Mesendoderm (in vitro differentiated cells): ENCODE results near the gene SRBD1.

Experiments used
- DNase-seq: peaks from one replicate; pipeline ENCODE4 v3.0.0; 2013
- H2AK5ac ChIP-seq: 2 replicates; pipeline ENCODE4 v1.6.1; 2013; ENCODE audit warnings: low read length, inconsistent platforms
- H2BK120ac ChIP-seq: 2 replicates; pipeline ENCODE4 v1.6.1; 2013; ENCODE audit warnings: low read depth, mild to moderate bottlenecking, low read length, moderate library complexity, mixed read lengths
- H2BK15ac ChIP-seq: replicated peaks from 2 replicates; pipeline ENCODE4 v1.6.1; 2013; ENCODE audit warnings: low read depth, mild to moderate bottlenecking, moderate library complexity
- H2BK5ac ChIP-seq: 2 replicates; pipeline ENCODE4 v1.6.1; 2013; ENCODE audit warnings: low read length, inconsistent platforms
- H3K18ac ChIP-seq: 2 replicates; pipeline ENCODE4 v1.6.1; 2013; ENCODE audit warnings: mild to moderate bottlenecking, low read length, mixed read lengths
- H3K23ac ChIP-seq: one replicate; pipeline ENCODE4 v1.6.1; 2013; ENCODE audit warnings: low read length
- H3K27ac ChIP-seq: 2 replicates; pipeline ENCODE4 v1.5.1; 2013; ENCODE audit warnings: low read depth, mild to moderate bottlenecking, inconsistent platforms, low read length, moderate library complexity
- H3K27me3 ChIP-seq: 2 replicates; pipeline ENCODE4 v1.6.1; 2013; ENCODE audit warnings: low read length, control low read depth, mild to moderate bottlenecking, inconsistent platforms; ENCODE audit not compliant: insufficient read depth, poor library complexity
- H3K36me3 ChIP-seq: 2 replicates; pipeline ENCODE4 v1.6.1; 2013; ENCODE audit warnings: low read length, inconsistent platforms; ENCODE audit not compliant: control insufficient read depth, insufficient read depth
- H3K4ac ChIP-seq: one replicate; pipeline ENCODE4 v1.6.1; 2013; ENCODE audit warnings: low read depth, mild to moderate bottlenecking, low read length, moderate library complexity
- H3K4me1 ChIP-seq: 2 replicates; pipeline ENCODE4 v1.6.1; 2013; ENCODE audit warnings: low read depth, low read length, inconsistent platforms; ENCODE audit not compliant: control insufficient read depth
- H3K4me2 ChIP-seq: 2 replicates; pipeline ENCODE4 v1.6.1; 2013; ENCODE audit warnings: low read length
- H3K4me3 ChIP-seq: 2 replicates; pipeline ENCODE4 v1.5.1; 2013; ENCODE audit warnings: mild to moderate bottlenecking, low read length
- H3K56ac ChIP-seq: one replicate; pipeline ENCODE4 v1.6.1; 2013; ENCODE audit warnings: low read length
- H3K79me1 ChIP-seq: 2 replicates; pipeline ENCODE4 v1.6.1; 2013; ENCODE audit warnings: low read length, inconsistent platforms
- H3K79me2 ChIP-seq: 2 replicates; pipeline ENCODE4 v1.6.1; 2013; ENCODE audit warnings: mild to moderate bottlenecking, low read length; ENCODE audit not compliant: control insufficient read depth, insufficient read depth
- H3K9ac ChIP-seq: 2 replicates; pipeline ENCODE4 v1.6.1; 2013; ENCODE audit warnings: low read length, inconsistent platforms
- H4K5ac ChIP-seq: one replicate; pipeline ENCODE4 v1.6.1; 2013; ENCODE audit warnings: low read length
- H4K8ac ChIP-seq: one replicate; pipeline ENCODE4 v1.6.1; 2013; ENCODE audit warnings: low read depth, mild to moderate bottlenecking, control low read depth, low read length, moderate library complexity
- WGBS: extraction: QIAGEN DNeasy Blood & Tissue Kit; methylation state at CpG from one replicate; pipeline ENCODE4 v1.1.7; 2013; ENCODE audit warnings: low lambda C conversion rate, missing lambda C conversion rate; ENCODE audit not compliant: insufficient coverage; ENCODE audit errors: extremely low coverage; 5-methylcytosine and 5-hydroxymethylcytosine counted together

Gene SRBD1

DNA sequence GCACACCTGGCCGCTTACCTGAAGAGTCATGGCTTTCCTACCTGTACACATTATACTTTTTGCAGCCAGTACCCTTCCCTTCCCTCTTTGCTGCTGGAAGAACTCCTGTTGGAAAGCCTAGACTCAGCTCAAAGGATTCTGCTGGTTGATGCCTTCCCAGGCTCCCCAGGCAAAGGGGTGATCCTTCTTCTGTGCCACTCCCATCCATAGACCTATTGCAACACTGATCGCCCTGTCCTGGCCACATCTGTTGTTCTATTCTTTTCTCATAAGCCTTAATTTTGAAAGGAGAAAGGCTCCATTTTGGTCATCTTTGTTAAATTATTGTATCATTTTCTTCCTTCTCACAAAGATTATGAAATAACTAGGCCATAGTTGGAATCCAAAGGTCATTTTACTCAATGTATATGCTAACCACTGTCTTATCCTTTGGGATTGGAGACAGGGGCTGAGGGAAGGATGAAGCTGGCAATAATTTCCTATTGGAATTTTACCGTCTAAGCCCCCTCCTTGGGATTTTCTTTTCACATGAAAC lies 37.0 kb upstream of the SRBD1 start:
- H3K79me1 ChIP-seq = no peaks in the 10 kb centered on the region
- H4K5ac ChIP-seq = no peak overlapping the region
- no peak overlapping the region for H3K4me2 ChIP-seq
- peaks cover 23% of the 10 kb centered on the region for H3K27me3 ChIP-seq
- no peak overlapping the region for H2BK5ac ChIP-seq
- peaks cover 4% of the 10 kb centered on the region for H3K4me1 ChIP-seq
- no peak overlapping the region for H2AK5ac ChIP-seq
- no peak overlapping the region for H3K4ac ChIP-seq
- H3K36me3 ChIP-seq = no peaks in the 10 kb centered on the region
- H3K79me2 ChIP-seq = no peaks in the 10 kb centered on the region
- H3K56ac ChIP-seq = no peak overlapping the region
- H3K4me3 ChIP-seq = no peak overlapping the region
- H3K27ac ChIP-seq = no peak overlapping the region
- WGBS = no CpG with 5 or more reads among the region's 3 CpGs
- H3K23ac ChIP-seq = no peak overlapping the region
- H2BK15ac ChIP-seq = no peak overlapping the region
- no peak for DNase-seq
- no peak overlapping the region for H4K8ac ChIP-seq
- H3K9ac ChIP-seq = no peak overlapping the region
- no peak overlapping the region for H3K18ac ChIP-seq
- H2BK120ac ChIP-seq = no peak overlapping the region

DNA sequence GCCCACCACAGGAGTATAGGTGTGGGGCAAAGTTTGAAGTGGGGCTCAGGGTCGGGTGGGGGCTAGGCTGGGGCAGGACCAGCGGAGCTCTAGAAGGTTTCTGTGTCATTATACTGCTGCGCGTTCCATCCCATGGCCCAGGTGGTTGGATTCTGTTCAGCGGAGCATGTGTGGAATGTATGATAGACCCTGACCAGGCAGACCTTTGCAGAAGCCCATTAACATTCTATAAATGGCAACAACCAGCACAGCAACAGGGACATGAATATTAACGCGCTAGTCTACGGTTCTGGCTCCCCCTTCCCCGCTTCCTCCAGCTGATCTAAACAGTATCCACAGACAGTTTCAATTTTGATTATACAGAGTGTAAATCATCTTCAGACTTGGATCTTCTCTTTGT lies 36.3 kb upstream of the SRBD1 start:
- H3K79me1 ChIP-seq = no peaks in the 10 kb centered on the region
- H3K4me2 ChIP-seq = no peak overlapping the region
- no peaks in the 10 kb centered on the region for H3K36me3 ChIP-seq
- WGBS = no CpG with 5 or more reads among the region's 9 CpGs
- no peak overlapping the region for H3K27ac ChIP-seq
- no peak overlapping the region for H2AK5ac ChIP-seq
- H4K5ac ChIP-seq = no peak overlapping the region
- H3K23ac ChIP-seq = no peak overlapping the region
- no peak overlapping the region for H3K4me3 ChIP-seq
- no peak overlapping the region for H4K8ac ChIP-seq
- no peak overlapping the region for H3K56ac ChIP-seq
- no peak overlapping the region for H2BK120ac ChIP-seq
- H2BK15ac ChIP-seq = no peak overlapping the region
- H2BK5ac ChIP-seq = no peak overlapping the region
- no peak overlapping the region for H3K18ac ChIP-seq
- no peaks in the 10 kb centered on the region for H3K79me2 ChIP-seq
- peaks cover 4% of the 10 kb centered on the region for H3K4me1 ChIP-seq
- H3K27me3 ChIP-seq = peaks cover 20% of the 10 kb centered on the region
- no peak overlapping the region for H3K9ac ChIP-seq
- DNase-seq = no peak
- no peak overlapping the region for H3K4ac ChIP-seq

DNA sequence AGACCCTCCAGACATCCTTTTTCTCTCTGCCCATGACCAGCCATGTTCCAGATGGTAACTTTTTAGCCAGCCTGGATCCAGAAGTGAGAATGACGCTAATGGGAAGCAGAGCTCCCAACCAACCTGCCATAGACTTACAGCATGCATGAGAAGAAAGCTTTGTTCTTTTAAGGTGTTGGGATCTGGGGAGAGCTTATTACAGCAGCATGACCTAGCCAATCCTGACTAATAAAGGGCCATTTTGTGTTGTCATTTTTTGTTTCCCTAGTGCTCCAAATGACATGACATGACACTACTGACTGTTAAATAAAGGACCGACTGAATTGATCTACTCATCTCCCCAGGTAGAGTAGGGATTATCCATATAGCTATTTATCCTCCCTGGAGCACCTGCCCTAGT lies 35.2 kb upstream of the SRBD1 start:
- no CpG with 5 or more reads among the region's 2 CpGs for WGBS
- Histone ChIP-seq H3K4me2 (no peak overlapping the region), H3K27ac (no peak overlapping the region)

DNA sequence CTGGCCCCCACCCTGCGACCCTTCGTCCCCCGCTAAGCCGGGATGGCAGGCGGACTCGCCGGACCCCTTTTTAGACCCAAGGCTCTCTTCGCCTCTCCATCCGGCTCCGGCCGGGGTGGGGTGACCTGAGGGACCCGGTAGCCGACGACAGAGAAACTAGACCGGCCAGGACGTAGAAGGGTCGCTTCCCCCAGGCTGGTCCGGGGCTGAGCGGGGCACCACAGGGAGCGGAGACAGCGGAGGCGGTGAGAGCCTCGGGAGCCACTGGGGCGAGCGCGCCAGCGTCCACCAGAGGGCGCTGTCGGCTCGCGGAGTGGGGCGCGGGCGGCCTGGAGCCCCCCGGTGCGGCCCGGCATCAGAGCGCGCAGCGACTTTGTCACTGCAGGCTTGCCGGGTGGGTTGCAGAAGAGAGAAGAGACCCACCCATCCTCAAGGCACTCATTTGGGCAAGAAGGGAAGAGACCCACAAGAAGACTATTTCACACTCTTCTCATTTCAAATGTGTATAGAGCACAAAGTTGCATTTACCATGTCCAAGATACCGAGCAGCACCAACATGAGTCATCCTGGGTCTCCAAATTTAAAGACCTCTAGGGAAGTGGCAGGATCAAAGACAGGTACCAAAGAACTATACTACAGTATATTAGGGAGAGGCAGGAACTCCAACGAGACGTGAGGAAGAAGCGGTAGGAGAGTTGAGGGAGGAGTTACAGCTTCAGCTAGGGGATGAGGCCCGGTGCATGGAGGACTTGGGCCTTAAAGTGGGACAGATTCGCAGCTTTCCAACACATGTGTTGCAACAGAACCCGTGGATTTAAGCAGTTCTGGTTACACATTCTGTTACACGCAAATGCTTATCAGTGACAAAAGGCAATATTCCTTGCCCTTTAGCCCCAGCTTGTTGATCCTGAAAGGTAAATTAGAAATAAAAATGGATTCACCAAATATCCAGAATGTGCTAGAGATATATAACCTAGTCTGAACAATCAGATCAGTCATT lies 32.8 kb upstream of the SRBD1 start:
- no peak overlapping the region for H4K5ac ChIP-seq
- H3K79me2 ChIP-seq = no peaks in the 10 kb centered on the region
- H2BK5ac ChIP-seq = no peak overlapping the region
- H3K4ac ChIP-seq = no peak overlapping the region
- H3K56ac ChIP-seq = peak overlapping the region; percentile 86
- H3K23ac ChIP-seq = no peak overlapping the region
- H3K27me3 ChIP-seq = peaks cover 9% of the 10 kb centered on the region
- no CpG with 5 or more reads among the region's 49 CpGs for WGBS
- H3K36me3 ChIP-seq = no peaks in the 10 kb centered on the region
- no peak overlapping the region for H2BK120ac ChIP-seq
- peak overlapping the region; percentile 80 for H3K4me2 ChIP-seq
- no peaks in the 10 kb centered on the region for H3K4me1 ChIP-seq
- H4K8ac ChIP-seq = no peak overlapping the region
- H3K18ac ChIP-seq = no peak overlapping the region
- no peak overlapping the region for H2AK5ac ChIP-seq
- no peak overlapping the region for H2BK15ac ChIP-seq
- peak overlapping the region; percentile 63 for H3K9ac ChIP-seq
- H3K79me1 ChIP-seq = no peaks in the 10 kb centered on the region
- no peak overlapping the region for H3K27ac ChIP-seq
- H3K4me3 ChIP-seq = no peak overlapping the region
- peak; percentile 60 for DNase-seq

More for the DNA sequence above, 35.2 kb upstream of the SRBD1 start:
- no peaks in the 10 kb centered on the region for H3K79me1 ChIP-seq
- H4K5ac ChIP-seq = no peak overlapping the region
- no peak overlapping the region for H3K9ac ChIP-seq
- H3K18ac ChIP-seq = no peak overlapping the region
- H3K4me1 ChIP-seq = peaks cover 3% of the 10 kb centered on the region
- H2BK120ac ChIP-seq = no peak overlapping the region
- H3K36me3 ChIP-seq = no peaks in the 10 kb centered on the region
- no peaks in the 10 kb centered on the region for H3K79me2 ChIP-seq
- H2AK5ac ChIP-seq = no peak overlapping the region
- DNase-seq = no peak
- no peak overlapping the region for H3K23ac ChIP-seq
- peaks cover 16% of the 10 kb centered on the region for H3K27me3 ChIP-seq
- H3K4ac ChIP-seq = no peak overlapping the region
- H3K56ac ChIP-seq = no peak overlapping the region
- H2BK5ac ChIP-seq = no peak overlapping the region
- H3K4me3 ChIP-seq = no peak overlapping the region
- no peak overlapping the region for H4K8ac ChIP-seq
- no peak overlapping the region for H2BK15ac ChIP-seq

DNA sequence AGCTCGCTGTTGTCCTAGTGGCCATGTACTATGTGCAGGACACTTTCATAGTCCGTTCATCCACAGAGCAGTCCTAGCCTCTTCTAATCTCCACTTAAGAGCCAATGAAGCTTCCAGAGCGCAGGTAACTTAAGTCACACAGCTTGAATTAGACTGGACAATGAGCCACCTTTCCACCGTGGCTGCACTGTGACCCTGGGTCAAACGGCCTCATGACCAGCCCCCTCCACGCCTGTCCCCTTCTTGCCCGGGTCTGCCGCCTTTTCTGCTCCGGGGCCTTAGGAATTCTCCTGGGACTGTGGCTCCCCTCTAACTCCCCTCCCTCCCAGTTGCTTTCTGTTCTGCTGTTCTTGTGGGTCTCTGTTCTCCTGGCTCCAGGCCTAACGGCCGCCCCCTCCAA lies 32.0 kb upstream of the SRBD1 start:
- no peak overlapping the region for H3K18ac ChIP-seq
- no peak overlapping the region for H3K4ac ChIP-seq
- H2BK120ac ChIP-seq = no peak overlapping the region
- H4K8ac ChIP-seq = no peak overlapping the region
- no peaks in the 10 kb centered on the region for H3K79me1 ChIP-seq
- no peak for DNase-seq
- no peak overlapping the region for H4K5ac ChIP-seq
- WGBS = no CpG with 5 or more reads among the region's 11 CpGs
- H3K27ac ChIP-seq = no peak overlapping the region
- H3K79me2 ChIP-seq = no peaks in the 10 kb centered on the region
- peak overlapping the region; percentile 80 for H3K4me2 ChIP-seq
- peak overlapping the region; percentile 63 for H3K9ac ChIP-seq
- peak overlapping the region; percentile 86 for H3K56ac ChIP-seq
- H3K27me3 ChIP-seq = peaks cover 6% of the 10 kb centered on the region
- no peak overlapping the region for H2BK15ac ChIP-seq
- H3K23ac ChIP-seq = no peak overlapping the region
- no peak overlapping the region for H2BK5ac ChIP-seq
- no peak overlapping the region for H3K4me3 ChIP-seq
- H3K36me3 ChIP-seq = no peaks in the 10 kb centered on the region
- H2AK5ac ChIP-seq = no peak overlapping the region
- no peaks in the 10 kb centered on the region for H3K4me1 ChIP-seq
